IgD-negative memory B cell (primary cell): ENCODE measurements around the gene ST6GALNAC4. TPM values are rescaled to one million over a fixed set of nuclear protein-coding genes. Genes with fewer than 3 reads are reported as not detected.
"Not testable (repeated sequence)": the region's sequence is repeated elsewhere in the genome, so short reads cannot be mapped to it uniquely, and the experiment has no call there.

Source experiments
- H3K27ac Mint-ChIP-seq, 3 donors: one replicate each; pipeline ENCODE4 v1.8.0; 2020 to 2022; ENCODE audit warnings: mild to moderate bottlenecking in 3 of 3, mixed read lengths in 3 of 3, moderate library complexity in 1 of 3
- H3K27me3 Mint-ChIP-seq: one replicate; pipeline ENCODE4 v1.8.0; 2021; ENCODE audit warnings: mixed read lengths
- H3K36me3 Mint-ChIP-seq: one replicate; pipeline ENCODE4 v1.8.0; 2020; ENCODE audit warnings: mild to moderate bottlenecking, mixed read lengths
- H3K4me1 Mint-ChIP-seq, 3 donors: one replicate each; pipeline ENCODE4 v1.8.0; 2020 to 2022; ENCODE audit warnings: mixed read lengths in 3 of 3, mild to moderate bottlenecking in 1 of 3
- H3K4me3 Mint-ChIP-seq, 4 donors: one replicate each; pipeline ENCODE4 v1.8.0; 2020 to 2022; ENCODE audit warnings: mild to moderate bottlenecking in 4 of 4, mixed read lengths in 4 of 4, moderate library complexity in 3 of 4
- H3K9me3 Mint-ChIP-seq, 3 donors: one replicate each; pipeline ENCODE4 v1.8.0; 2020 to 2021; ENCODE audit warnings: mixed read lengths in 3 of 3, mild to moderate bottlenecking in 1 of 3
- polyA plus RNA-seq: library from polyadenylated mRNA; unstranded; fragments of 300-500 nt; fragmentation: Illumina TruSeq; gene quantifications from one replicate; pipeline ENCODE4 v1.2.3, GENCODE V29; 2021

ST6GALNAC4 gene
- polyA plus RNA-seq, 1 donor from 2014 or later = 32.5 TPM

GRCh38 chr9:127886401-127886972 is 30.4 kb downstream of the ST6GALNAC4 start:
- peak overlapping the region in 1 of 3 donors; percentile 62 for H3K27ac Mint-ChIP-seq
- no peaks in the 10 kb centered on the region for H3K27me3 Mint-ChIP-seq
- H3K9me3 Mint-ChIP-seq = no peaks in the 10 kb centered on the region
- peak overlapping the region in 1 of 4 donors; percentile 67 for H3K4me3 Mint-ChIP-seq
- H3K4me1 Mint-ChIP-seq = peaks cover 0 to 4% (median 0%) of the 10 kb centered on the region in 3 donors
- H3K36me3 Mint-ChIP-seq = peaks cover under 1% of the 10 kb centered on the region

GRCh38 chr9:127885508-127886281 is 31.1 kb downstream of the ST6GALNAC4 start:
- Mint-ChIP-seq H3K27me3 (no peaks in the 10 kb centered on the region), H3K4me1 (peaks cover 0 to 4% (median 4%) of the 10 kb centered on the region in 3 donors), H3K9me3 (no peaks in the 10 kb centered on the region), H3K36me3 (no peaks in the 10 kb centered on the region), H3K4me3 (peak overlapping the region in 1 of 4 donors; percentile 67), H3K27ac (no peak overlapping the region)

GRCh38 chr9:127884976-127885490 is 31.8 kb downstream of the ST6GALNAC4 start:
- H3K27me3 Mint-ChIP-seq = no peaks in the 10 kb centered on the region
- H3K4me3 Mint-ChIP-seq = no peak overlapping the region
- peaks cover 2 to 5% (median 4%) of the 10 kb centered on the region in 3 donors for H3K4me1 Mint-ChIP-seq
- no peaks in the 10 kb centered on the region for H3K36me3 Mint-ChIP-seq
- no peaks in the 10 kb centered on the region for H3K9me3 Mint-ChIP-seq
- H3K27ac Mint-ChIP-seq = no peak overlapping the region

DNA sequence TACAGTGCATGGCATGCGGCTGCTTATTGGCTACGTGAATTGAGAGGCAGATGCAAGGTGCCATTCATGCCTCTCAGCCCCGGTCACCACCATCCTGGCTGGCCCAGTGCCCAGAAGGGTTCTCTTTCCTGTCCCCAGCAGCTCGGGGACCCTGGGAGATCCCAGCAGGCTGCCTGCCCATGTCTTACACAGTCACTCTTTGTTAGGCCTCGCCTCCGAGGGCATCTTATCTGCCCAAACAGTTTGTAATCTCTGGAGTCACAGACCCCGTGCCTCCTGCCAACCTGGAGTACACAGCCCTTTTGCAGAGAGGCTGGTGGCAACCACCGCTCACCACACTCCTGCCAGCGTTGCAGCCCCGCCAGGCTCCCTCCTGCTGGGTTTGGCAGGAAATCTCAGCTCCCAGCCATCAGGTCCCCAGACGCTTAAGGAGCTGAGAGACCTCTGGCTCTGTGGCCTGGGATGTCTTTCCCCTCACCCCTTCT is 32.4 kb downstream of the ST6GALNAC4 start:
- Mint-ChIP-seq H3K36me3 (no peaks in the 10 kb centered on the region), H3K27ac (peak overlapping the region in 1 of 3 donors; percentile 43), H3K9me3 (no peaks in the 10 kb centered on the region), H3K4me3 (no peak overlapping the region), H3K4me1 (peaks cover 3 to 6% (median 4%) of the 10 kb centered on the region in 3 donors), H3K27me3 (no peaks in the 10 kb centered on the region)

DNA sequence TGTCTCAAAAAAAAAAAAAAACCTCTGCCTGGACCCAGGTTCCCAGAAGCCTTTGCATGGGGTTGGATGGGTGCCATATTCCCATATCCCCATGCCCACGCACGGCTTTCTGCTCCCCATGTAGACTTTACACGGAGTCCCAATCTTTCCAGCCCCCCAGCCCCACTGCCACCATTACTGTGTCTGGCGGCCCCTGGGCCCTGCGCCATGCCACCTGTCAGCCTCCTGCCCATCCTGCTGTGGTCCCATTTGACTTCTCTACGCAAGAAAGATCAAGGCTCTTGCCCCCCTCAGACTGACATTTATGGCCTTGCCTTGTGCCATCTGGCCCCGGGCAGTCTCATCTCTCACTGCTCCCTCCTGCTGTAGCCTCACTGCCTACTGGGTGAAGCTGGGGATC is 32.9 kb downstream of the ST6GALNAC4 start:
- Mint-ChIP-seq H3K27ac (peak overlapping the region in 1 of 3 donors; percentile 43), H3K9me3 (no peaks in the 10 kb centered on the region), H3K36me3 (no peaks in the 10 kb centered on the region), H3K4me1 (peaks cover 5 to 8% (median 7%) of the 10 kb centered on the region in 3 donors), H3K4me3 (no peak overlapping the region), H3K27me3 (no peaks in the 10 kb centered on the region)

- not testable (repeated sequence) for H3K9me3 Mint-ChIP-seq, H3K4me3 Mint-ChIP-seq, H3K36me3 Mint-ChIP-seq, H3K27me3 Mint-ChIP-seq, H3K27ac Mint-ChIP-seq
- peaks cover 11 to 17% (median 17%) of the 10 kb centered on the region in 3 donors for H3K4me1 Mint-ChIP-seq
Measured at GRCh38 chr9:127881715-127882114, 35.1 kb downstream of the ST6GALNAC4 start.

DNA sequence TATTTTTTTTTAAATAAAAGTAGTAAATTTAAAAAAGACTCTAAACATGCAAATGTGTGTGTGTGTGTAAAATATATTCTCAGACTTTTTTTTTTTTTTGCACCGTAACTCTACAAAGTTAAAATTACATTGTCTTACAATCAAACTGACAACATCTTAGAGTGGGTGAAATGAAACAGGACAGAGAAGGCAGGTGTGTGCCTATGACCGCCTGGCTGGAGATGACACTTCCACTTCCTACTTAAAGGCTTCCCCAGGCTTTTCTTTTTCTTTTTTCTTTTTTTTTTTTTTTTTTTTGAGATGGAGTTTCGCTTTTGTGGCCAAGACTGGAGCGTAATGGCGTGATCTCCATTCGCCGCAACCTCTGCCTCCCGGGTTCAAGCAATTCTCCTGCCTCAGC is 36.7 kb downstream of the ST6GALNAC4 start:
- Mint-ChIP-seq H3K4me1 (peaks cover 11 to 17% (median 17%) of the 10 kb centered on the region in 3 donors), H3K36me3 (no peaks in the 10 kb centered on the region), H3K4me3 (peak overlapping the region in 3 of 4 donors; percentile 28 to 81 (median 65)), H3K27me3 (peaks cover 10% of the 10 kb centered on the region), H3K27ac (peak overlapping the region in 1 of 3 donors; percentile 26), H3K9me3 (no peaks in the 10 kb centered on the region)

DNA sequence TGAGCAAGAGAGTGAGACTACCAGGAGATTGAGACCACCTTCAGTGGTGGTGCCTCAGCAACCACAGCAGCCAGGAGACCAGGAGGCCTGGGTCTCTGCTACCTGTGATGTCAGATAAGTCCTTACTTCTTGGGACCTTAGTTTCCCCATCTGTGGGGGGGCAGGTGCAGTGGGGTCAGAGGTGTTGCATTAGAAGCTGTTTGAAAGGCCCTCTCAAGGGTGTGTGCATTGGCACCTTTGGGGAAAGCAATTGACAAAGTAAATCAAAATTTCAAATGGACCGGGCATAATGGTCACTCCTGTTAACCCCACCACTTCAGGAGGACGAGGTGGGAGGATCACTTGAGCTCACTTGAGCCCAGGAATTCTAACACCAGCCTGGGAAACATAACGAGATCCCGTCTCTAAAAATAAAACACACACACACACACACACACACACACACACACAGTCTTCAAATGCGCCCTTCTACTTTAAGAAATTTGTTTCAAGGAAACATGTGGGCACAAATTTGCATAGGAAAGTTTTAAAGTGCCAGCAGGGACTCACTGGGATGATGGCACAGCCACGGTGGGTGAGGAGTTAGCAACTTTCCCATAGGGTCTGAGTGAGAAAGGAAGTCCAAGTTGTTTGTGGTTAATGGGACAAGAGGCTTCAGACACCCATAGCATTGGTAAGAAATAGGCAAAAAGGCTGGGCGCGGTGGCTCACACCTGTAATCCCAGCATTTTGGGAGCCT is 38.0 kb downstream of the ST6GALNAC4 start:
- H3K9me3 Mint-ChIP-seq = no peaks in the 10 kb centered on the region
- peak overlapping the region; percentile 4 to 79 (median 38) for H3K4me3 Mint-ChIP-seq
- H3K36me3 Mint-ChIP-seq = no peaks in the 10 kb centered on the region
- peaks cover 11 to 17% (median 14%) of the 10 kb centered on the region in 3 donors for H3K4me1 Mint-ChIP-seq
- peaks cover 10% of the 10 kb centered on the region for H3K27me3 Mint-ChIP-seq
- peak overlapping the region in 1 of 3 donors; percentile 75 for H3K27ac Mint-ChIP-seq

GRCh38 chr9:127878001-127878651 is 38.7 kb downstream of the ST6GALNAC4 start:
- Mint-ChIP-seq H3K9me3 (no peaks in the 10 kb centered on the region), H3K27me3 (peaks cover 10% of the 10 kb centered on the region), H3K4me3 (peak overlapping the region in 2 of 4 donors; percentile 45 to 82), H3K36me3 (no peaks in the 10 kb centered on the region), H3K4me1 (peaks cover 11 to 17% (median 14%) of the 10 kb centered on the region in 3 donors), H3K27ac (peak overlapping the region in 1 of 3 donors; percentile 75)

DNA sequence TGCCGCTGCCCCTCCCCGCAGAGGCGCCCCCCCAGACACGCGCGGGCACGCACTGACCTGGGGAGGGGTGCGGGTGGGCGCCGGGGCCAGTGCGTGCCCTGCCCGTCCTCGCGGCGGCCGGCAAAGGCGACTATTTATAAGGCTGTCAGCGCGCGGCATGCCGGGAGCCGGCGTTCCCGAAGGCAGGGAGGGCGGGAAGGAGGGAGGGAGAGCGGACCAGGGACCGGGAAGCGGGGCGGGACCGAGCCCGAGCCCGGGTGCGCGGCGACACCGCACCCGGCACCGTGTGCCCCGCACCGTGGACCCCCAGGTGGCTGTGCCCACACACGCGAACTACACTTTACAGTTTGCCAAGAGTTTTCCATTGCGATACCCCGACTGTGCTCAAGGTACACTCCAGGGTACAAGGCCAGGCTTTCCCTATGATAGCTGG is 39.3 kb downstream of the ST6GALNAC4 start, which contains the start of gene AK1:
AK1 (minus strand) TSS at position 110 of the 433 bp plus-strand sequence. CDS start 3,058 bp downstream, outside the sequence.
- Mint-ChIP-seq H3K27ac (peak within 1 kb of the TSS in 2 of 3 donors; percentile 13 to 75), H3K9me3 (no peaks in the 10 kb centered on the region), H3K4me3 (peak within 1 kb of the TSS in 3 of 4 donors; percentile 45 to 82 (median 46)), H3K27me3 (peaks cover 10% of the 10 kb centered on the region), H3K36me3 (no peaks in the 10 kb centered on the region), H3K4me1 (peaks cover 11 to 17% (median 14%) of the 10 kb centered on the region in 3 donors)

DNA sequence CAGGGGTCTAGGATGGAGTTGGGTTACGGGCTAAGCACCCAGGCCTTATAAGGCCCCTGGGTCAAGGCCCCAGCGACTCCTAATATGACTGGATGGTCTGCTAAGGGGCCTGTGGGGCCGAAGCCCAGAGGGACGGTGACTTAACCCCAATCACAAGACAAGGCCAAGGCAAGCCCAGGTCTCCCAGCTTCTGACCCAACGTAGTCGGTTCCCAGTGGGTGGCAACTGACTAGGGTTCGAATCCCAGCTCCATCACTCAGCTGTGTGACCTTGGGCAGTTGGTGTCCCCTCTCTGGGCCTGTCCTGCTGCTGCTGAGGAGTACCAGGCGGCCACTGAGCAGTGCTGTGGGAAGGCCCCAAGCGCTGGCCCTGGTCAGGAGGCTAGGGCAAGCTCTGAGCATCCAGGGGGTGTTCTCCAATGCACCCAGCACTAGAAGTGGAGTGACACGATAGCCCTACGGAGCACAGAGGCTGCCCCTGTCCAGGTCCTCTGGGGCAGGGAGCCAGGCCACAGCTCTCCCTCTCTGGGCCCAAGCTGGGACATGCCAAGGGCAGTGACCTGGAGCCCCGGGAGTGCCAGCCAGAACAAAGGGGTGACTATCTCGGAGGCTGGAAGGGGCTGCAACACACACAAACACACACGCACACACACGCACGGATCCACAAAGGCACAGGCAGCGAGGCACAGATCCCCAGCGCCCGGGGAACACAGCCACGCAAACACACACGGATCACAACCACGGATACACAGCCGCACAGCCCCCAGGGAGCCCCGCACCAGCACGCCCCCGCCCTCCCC is 39.9 kb downstream of the ST6GALNAC4 start:
- Mint-ChIP-seq H3K4me1 (peaks cover 11 to 17% (median 14%) of the 10 kb centered on the region in 3 donors), H3K36me3 (no peaks in the 10 kb centered on the region), H3K27ac (peak overlapping the region in 1 of 3 donors; percentile 13), H3K9me3 (no peaks in the 10 kb centered on the region), H3K27me3 (peaks cover 10% of the 10 kb centered on the region), H3K4me3 (peak overlapping the region in 3 of 4 donors; percentile 37 to 79 (median 46))

GRCh38 chr9:127876026-127876763 is 40.6 kb downstream of the ST6GALNAC4 start:
- peak overlapping the region in 1 of 4 donors; percentile 9 for H3K4me3 Mint-ChIP-seq
- no peaks in the 10 kb centered on the region for H3K9me3 Mint-ChIP-seq
- H3K27me3 Mint-ChIP-seq = peaks cover 10% of the 10 kb centered on the region
- no peak overlapping the region for H3K27ac Mint-ChIP-seq
- H3K4me1 Mint-ChIP-seq = peaks cover 11 to 15% (median 14%) of the 10 kb centered on the region in 3 donors
- H3K36me3 Mint-ChIP-seq = no peaks in the 10 kb centered on the region
